WI38 (cell line): Measurements from ENCODE around the gene NEK11.

Experiments used
- H3K4me3 ChIP-seq: 2 replicates; pipeline ENCODE4 v1.5.1; 2011; ENCODE audit warnings: low read depth, mild to moderate bottlenecking, control low read depth, low read length
- CTCF ChIP-seq: IDR thresholded peaks from 2 replicates; pipeline ENCODE4 v1.5.1; 2012; ENCODE audit warnings: low read depth, mild to moderate bottlenecking, control low read depth, low read length

NEK11 gene

GRCh38 chr3:130997289-130997688 is 29.4 kb upstream of the NEK11 start:
- H3K4me3 ChIP-seq = no peak overlapping the region
- TF ChIP-seq CTCF = no peak

GRCh38 chr3:131001071-131001470 is 25.6 kb upstream of the NEK11 start:
- H3K4me3 ChIP-seq = no peak overlapping the region
- no peak for TF ChIP-seq CTCF

GRCh38 chr3:131004603-131005002 is 22.1 kb upstream of the NEK11 start:
- TF ChIP-seq CTCF = no peak
- no peak overlapping the region for H3K4me3 ChIP-seq

GRCh38 chr3:131007256-131007655 is 19.4 kb upstream of the NEK11 start:
- no peak for TF ChIP-seq CTCF
- H3K4me3 ChIP-seq = no peak overlapping the region

DNA sequence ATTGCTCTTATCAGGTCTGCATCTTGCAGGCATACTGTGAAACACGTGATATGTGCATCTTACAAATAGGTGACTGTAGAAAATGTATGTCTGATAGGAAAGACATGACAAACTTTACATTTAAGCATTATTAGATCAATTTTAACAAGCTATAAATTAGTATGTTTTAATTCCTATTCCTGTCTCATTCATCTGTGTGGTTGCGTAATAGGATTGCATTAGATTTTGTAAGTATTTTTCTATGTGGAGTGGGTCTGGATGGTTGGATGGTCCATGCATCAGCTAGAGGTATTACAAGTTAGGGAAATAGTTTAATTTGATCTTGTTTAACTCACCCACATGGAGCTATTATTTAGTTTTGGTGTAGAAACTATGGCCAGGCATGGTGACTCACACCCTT is 18.9 kb upstream of the NEK11 start:
- no peak for TF ChIP-seq CTCF
- H3K4me3 ChIP-seq = no peak overlapping the region

DNA sequence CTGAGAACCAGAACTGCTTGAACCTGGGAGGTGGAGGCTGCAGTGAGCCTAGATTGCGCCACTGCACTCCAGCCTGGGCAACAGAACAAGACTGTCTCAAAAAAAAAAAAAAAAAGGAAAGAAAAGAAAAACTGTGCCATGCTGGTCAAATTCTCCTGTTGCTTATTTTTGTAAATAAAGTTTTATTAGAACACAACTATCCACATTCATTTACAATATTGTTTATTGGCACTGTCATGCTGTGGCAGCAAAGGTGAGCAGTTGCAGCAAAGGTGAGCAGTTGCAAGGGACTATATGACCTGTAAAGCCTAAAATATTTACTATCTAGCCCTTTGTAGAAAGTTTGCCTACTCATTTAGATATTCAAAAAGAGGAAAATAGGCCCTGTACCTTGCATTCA is 18.4 kb upstream of the NEK11 start:
- no peak for TF ChIP-seq CTCF
- no peak overlapping the region for H3K4me3 ChIP-seq

GRCh38 chr3:131009698-131010097 is 17.0 kb upstream of the NEK11 start:
- TF ChIP-seq CTCF = no peak
- no peak overlapping the region for H3K4me3 ChIP-seq
